CD4-positive, CD25-positive, alpha-beta regulatory T cell (primary cell): ENCODE measurements around the gene IQSEC1. TPM values are rescaled to one million over a fixed set of nuclear protein-coding genes. Genes with fewer than 3 reads are reported as not detected.

ENCODE experiments used
- ATAC-seq, 2 donors: fragments of 150-1000 bp; cut with Tn5 transposase; one replicate each; pipeline ENCODE4 v1.10.0; 2021; ENCODE audit warnings: low read depth in 2 of 2, moderate number of reproducible peaks in 2 of 2, moderate library complexity in 1 of 2
- DNase-seq, 3 donors: peaks; one replicate each; pipeline versions ENCODE4 v3.0.0 to v3.0.0-alpha.2; 2012 to 2022; ENCODE audit warnings: mixed read lengths in 1 of 3
- H3K27ac ChIP-seq: one replicate; pipeline ENCODE4 v1.7.0; 2013; ENCODE audit warnings: mild to moderate bottlenecking, low read length; ENCODE audit not compliant: insufficient read depth, poor library complexity, severe bottlenecking
- H3K27me3 ChIP-seq: one replicate; pipeline ENCODE4 v1.7.0; 2013; ENCODE audit warnings: low read length; ENCODE audit not compliant: control insufficient read depth, insufficient read depth
- H3K36me3 ChIP-seq: one replicate; pipeline ENCODE4 v1.7.0; 2013; ENCODE audit warnings: mild to moderate bottlenecking, low read length, moderate library complexity; ENCODE audit not compliant: control insufficient read depth, insufficient read depth
- H3K4me1 ChIP-seq: 2 replicates; pipeline ENCODE4 v1.7.0; 2013; ENCODE audit warnings: mild to moderate bottlenecking, low read length; ENCODE audit not compliant: insufficient read depth, control insufficient read depth, poor library complexity, severe bottlenecking
- H3K4me3 ChIP-seq: one replicate; pipeline ENCODE4 v1.7.0; 2013; ENCODE audit warnings: low read depth, mild to moderate bottlenecking, low read length, moderate library complexity
- H3K9me3 ChIP-seq, 2 experiments: 1 replicate in 1 of 2; 2 replicates in 1 of 2; pipeline ENCODE4 v1.7.0; 2013; ENCODE audit warnings: low read length in 2 of 2, mild to moderate bottlenecking in 1 of 2, moderate library complexity in 1 of 2; ENCODE audit not compliant: control insufficient read depth in 2 of 2
- H3K27ac Mint-ChIP-seq, 3 donors: one replicate each; pipeline ENCODE4 v1.8.0; 2020 to 2022; ENCODE audit warnings: mild to moderate bottlenecking in 3 of 3, mixed read lengths in 3 of 3, moderate library complexity in 2 of 3
- H3K27me3 Mint-ChIP-seq: one replicate; pipeline ENCODE4 v1.8.0; 2022; ENCODE audit warnings: mild to moderate bottlenecking, mixed read lengths
- H3K36me3 Mint-ChIP-seq: one replicate; pipeline ENCODE4 v1.8.0; 2020; ENCODE audit warnings: mixed read lengths
- H3K4me1 Mint-ChIP-seq, 4 donors: one replicate each; pipeline ENCODE4 v1.8.0; 2020 to 2022; ENCODE audit warnings: mixed read lengths in 4 of 4, mild to moderate bottlenecking in 1 of 4
- H3K4me3 Mint-ChIP-seq, 4 donors: one replicate each; pipeline ENCODE4 v1.8.0; 2020 to 2022; ENCODE audit warnings: mild to moderate bottlenecking in 4 of 4, mixed read lengths in 4 of 4, moderate library complexity in 3 of 4
- H3K9me3 Mint-ChIP-seq, 7 donors: one replicate each; pipeline ENCODE4 v1.8.0; 2020 to 2022; ENCODE audit warnings: mixed read lengths in 7 of 7, mild to moderate bottlenecking in 3 of 7, moderate library complexity in 2 of 7
- polyA plus RNA-seq, 4 donors: library from polyadenylated mRNA; unstranded; fragments of 300-500 nt; fragmentation: Illumina TruSeq; gene quantifications; one replicate each; pipeline ENCODE4 v1.2.3, GENCODE V29; 2021
- total RNA-seq: library from RNA; stranded (reverse); gene quantifications from one replicate; pipeline ENCODE4 v1.2.3, GENCODE V29; 2022

Gene IQSEC1
- total and polyA plus RNA-seq, 5 donors from 2014 or later = 17.7 to 131 (median 21.1) TPM

GRCh38 chr3:12894629-12895028 lies 178.6 kb downstream of the IQSEC1 start:
- H3K27me3 ChIP-seq = no peaks in the 10 kb centered on the region
- H3K9me3 Mint-ChIP-seq = no peaks in the 10 kb centered on the region
- H3K36me3 ChIP-seq = peaks cover 13% of the 10 kb centered on the region
- H3K4me1 ChIP-seq = peaks cover 9% of the 10 kb centered on the region
- no peak overlapping the region for H3K27ac ChIP-seq
- peak overlapping the region in 2 of 3 donors; percentile 40 to 88 for H3K27ac Mint-ChIP-seq
- H3K4me3 ChIP-seq = no peak overlapping the region
- H3K4me3 Mint-ChIP-seq = no peak overlapping the region
- H3K27me3 Mint-ChIP-seq = peaks cover 18% of the 10 kb centered on the region
- ATAC-seq (no peak), DNase-seq (no peak)
- peaks cover 9 to 11% (median 10%) of the 10 kb centered on the region in 4 donors for H3K4me1 Mint-ChIP-seq
- H3K36me3 Mint-ChIP-seq = peaks cover 2% of the 10 kb centered on the region
- H3K9me3 ChIP-seq = no peaks in the 10 kb centered on the region

GRCh38 chr3:12893852-12894251 lies 179.4 kb downstream of the IQSEC1 start:
- H3K27me3 Mint-ChIP-seq = peaks cover 22% of the 10 kb centered on the region
- H3K27me3 ChIP-seq = no peaks in the 10 kb centered on the region
- H3K4me1 ChIP-seq = peaks cover 9% of the 10 kb centered on the region
- H3K4me3 ChIP-seq = no peak overlapping the region
- H3K9me3 Mint-ChIP-seq = no peaks in the 10 kb centered on the region
- DNase-seq (no peak), ATAC-seq (no peak)
- H3K27ac Mint-ChIP-seq = peak overlapping the region in 1 of 3 donors; percentile 88
- H3K4me3 Mint-ChIP-seq = peak overlapping the region in 1 of 4 donors; percentile 27
- H3K9me3 ChIP-seq = no peaks in the 10 kb centered on the region
- no peak overlapping the region for H3K27ac ChIP-seq
- peaks cover 9 to 11% (median 10%) of the 10 kb centered on the region in 4 donors for H3K4me1 Mint-ChIP-seq
- peaks cover 8% of the 10 kb centered on the region for H3K36me3 ChIP-seq
- no peaks in the 10 kb centered on the region for H3K36me3 Mint-ChIP-seq

DNA sequence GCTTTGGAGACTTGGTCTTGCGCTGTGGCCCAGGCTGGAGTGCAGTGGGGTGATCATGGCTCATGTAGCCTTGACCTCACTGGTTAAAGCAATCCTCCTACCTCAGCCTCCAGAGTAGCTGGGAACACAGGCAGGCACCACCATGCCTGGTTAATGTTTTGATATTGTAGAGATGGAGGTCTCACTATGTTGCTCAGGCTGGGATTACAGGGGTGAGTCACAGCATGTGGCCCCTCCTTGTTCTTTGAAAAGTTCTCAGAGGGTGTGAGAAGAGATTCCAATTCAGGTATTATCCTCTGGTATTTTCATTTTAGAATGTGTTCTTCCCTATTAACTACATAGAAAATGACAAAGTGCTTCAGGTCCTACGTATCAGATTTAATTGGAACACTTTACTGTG lies 180.0 kb downstream of the IQSEC1 start:
- H3K4me3 Mint-ChIP-seq = no peak overlapping the region
- DNase-seq = no peak

GRCh38 chr3:12892840-12893189 lies 180.4 kb downstream of the IQSEC1 start:
- Histone ChIP-seq H3K9me3 (no peaks in the 10 kb centered on the region), H3K27me3 (no peaks in the 10 kb centered on the region), H3K4me3 (no peak overlapping the region), H3K4me1 (peaks cover 9% of the 10 kb centered on the region), H3K36me3 (peaks cover 5% of the 10 kb centered on the region), H3K27ac (no peak overlapping the region)
- no peak overlapping the region for H3K4me3 Mint-ChIP-seq
- ATAC-seq = no peak
- DNase-seq = no peak
- peak overlapping the region in 1 of 3 donors; percentile 54 for H3K27ac Mint-ChIP-seq
- H3K4me1 Mint-ChIP-seq = peaks cover 9 to 11% (median 10%) of the 10 kb centered on the region in 4 donors
- H3K36me3 Mint-ChIP-seq = no peaks in the 10 kb centered on the region
- H3K9me3 Mint-ChIP-seq = no peaks in the 10 kb centered on the region
- peaks cover 32% of the 10 kb centered on the region for H3K27me3 Mint-ChIP-seq

More for the DNA sequence above, 180.0 kb downstream of the IQSEC1 start:
- peak overlapping the region in 1 of 3 donors; percentile 54 for H3K27ac Mint-ChIP-seq
- Histone ChIP-seq H3K36me3 (peaks cover 5% of the 10 kb centered on the region), H3K4me1 (peaks cover 9% of the 10 kb centered on the region), H3K9me3 (no peaks in the 10 kb centered on the region), H3K27ac (no peak overlapping the region), H3K4me3 (no peak overlapping the region), H3K27me3 (no peaks in the 10 kb centered on the region)
- no peaks in the 10 kb centered on the region for H3K9me3 Mint-ChIP-seq
- H3K36me3 Mint-ChIP-seq = no peaks in the 10 kb centered on the region
- H3K4me1 Mint-ChIP-seq = peaks cover 9 to 11% (median 10%) of the 10 kb centered on the region in 4 donors
- ATAC-seq = no peak
- peaks cover 28% of the 10 kb centered on the region for H3K27me3 Mint-ChIP-seq

DNA sequence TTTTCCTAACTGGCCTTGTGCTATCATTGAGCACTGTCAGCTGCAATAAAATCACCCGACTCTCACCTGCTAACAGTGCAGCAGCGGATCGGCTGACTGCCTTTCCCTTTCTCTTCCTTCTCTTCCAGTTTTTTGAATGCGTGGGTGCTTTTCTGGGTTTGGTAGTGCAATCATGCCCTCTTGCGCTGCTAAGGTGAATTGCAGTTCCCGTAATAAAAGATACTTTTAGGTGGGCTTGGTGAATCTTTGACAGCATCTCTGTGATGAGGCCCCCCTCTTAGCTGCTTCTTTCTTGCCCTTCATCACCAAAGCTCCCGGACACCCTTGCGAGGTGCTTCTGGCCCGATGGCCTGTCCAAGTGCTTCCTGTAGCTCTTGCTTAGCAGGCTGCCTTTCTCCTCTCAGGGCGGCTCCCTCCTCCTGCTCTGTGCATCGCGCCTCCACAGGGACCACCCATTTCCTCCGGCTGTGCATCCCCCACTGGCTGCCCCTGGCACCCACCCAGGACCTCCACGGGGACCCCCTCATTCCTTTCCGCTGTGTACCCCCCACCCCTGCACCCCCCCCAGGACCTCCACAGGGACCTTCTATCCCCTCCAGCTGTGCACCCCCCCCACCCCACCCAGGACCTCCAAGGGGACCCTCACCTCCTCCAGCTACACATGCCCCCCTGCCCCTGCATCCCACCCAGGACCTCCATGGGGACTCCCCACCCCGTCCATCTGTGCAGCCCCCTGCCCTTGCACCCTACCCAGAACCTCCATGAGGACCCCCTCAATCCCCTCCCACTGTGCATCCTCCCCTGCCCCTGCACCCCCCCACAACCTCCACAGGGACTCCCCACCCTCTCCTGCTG lies 181.0 kb downstream of the IQSEC1 start:
- Mint-ChIP-seq H3K4me3 (peak overlapping the region in 2 of 4 donors; percentile 59 to 63), H3K27ac (peak overlapping the region in 1 of 3 donors; percentile 62), H3K4me1 (peaks cover 7 to 11% (median 9%) of the 10 kb centered on the region in 4 donors), H3K36me3 (no peaks in the 10 kb centered on the region), H3K27me3 (peaks cover 38% of the 10 kb centered on the region), H3K9me3 (no peaks in the 10 kb centered on the region)
- H3K9me3 ChIP-seq = no peaks in the 10 kb centered on the region
- peaks cover 2% of the 10 kb centered on the region for H3K27me3 ChIP-seq
- peak overlapping the region; percentile 62 for H3K4me3 ChIP-seq
- no peaks in the 10 kb centered on the region for H3K36me3 ChIP-seq
- peak in 2 of 3 donors; percentile 48 to 58 for DNase-seq
- ATAC-seq = peak; percentile 30 to 36
- peaks cover 9% of the 10 kb centered on the region for H3K4me1 ChIP-seq
- H3K27ac ChIP-seq = no peak overlapping the region

- peak overlapping the region; percentile 62 for H3K4me3 ChIP-seq
- H3K4me1 ChIP-seq = peaks cover 9% of the 10 kb centered on the region
- no peak for ATAC-seq
- H3K36me3 ChIP-seq = no peaks in the 10 kb centered on the region
- H3K27ac Mint-ChIP-seq = peak overlapping the region in 1 of 3 donors; percentile 62
- H3K9me3 ChIP-seq = no peaks in the 10 kb centered on the region
- no peaks in the 10 kb centered on the region for H3K36me3 Mint-ChIP-seq
- no peak overlapping the region for H3K27ac ChIP-seq
- no peak for DNase-seq
- peak overlapping the region in 2 of 4 donors; percentile 59 to 63 for H3K4me3 Mint-ChIP-seq
- H3K27me3 ChIP-seq = peaks cover 6% of the 10 kb centered on the region
- H3K4me1 Mint-ChIP-seq = peaks cover 5 to 15% (median 7%) of the 10 kb centered on the region in 4 donors
- H3K9me3 Mint-ChIP-seq = no peaks in the 10 kb centered on the region
- peaks cover 45% of the 10 kb centered on the region for H3K27me3 Mint-ChIP-seq
Observed at GRCh38 chr3:12891391-12891984, 181.7 kb downstream of the IQSEC1 start.

DNA sequence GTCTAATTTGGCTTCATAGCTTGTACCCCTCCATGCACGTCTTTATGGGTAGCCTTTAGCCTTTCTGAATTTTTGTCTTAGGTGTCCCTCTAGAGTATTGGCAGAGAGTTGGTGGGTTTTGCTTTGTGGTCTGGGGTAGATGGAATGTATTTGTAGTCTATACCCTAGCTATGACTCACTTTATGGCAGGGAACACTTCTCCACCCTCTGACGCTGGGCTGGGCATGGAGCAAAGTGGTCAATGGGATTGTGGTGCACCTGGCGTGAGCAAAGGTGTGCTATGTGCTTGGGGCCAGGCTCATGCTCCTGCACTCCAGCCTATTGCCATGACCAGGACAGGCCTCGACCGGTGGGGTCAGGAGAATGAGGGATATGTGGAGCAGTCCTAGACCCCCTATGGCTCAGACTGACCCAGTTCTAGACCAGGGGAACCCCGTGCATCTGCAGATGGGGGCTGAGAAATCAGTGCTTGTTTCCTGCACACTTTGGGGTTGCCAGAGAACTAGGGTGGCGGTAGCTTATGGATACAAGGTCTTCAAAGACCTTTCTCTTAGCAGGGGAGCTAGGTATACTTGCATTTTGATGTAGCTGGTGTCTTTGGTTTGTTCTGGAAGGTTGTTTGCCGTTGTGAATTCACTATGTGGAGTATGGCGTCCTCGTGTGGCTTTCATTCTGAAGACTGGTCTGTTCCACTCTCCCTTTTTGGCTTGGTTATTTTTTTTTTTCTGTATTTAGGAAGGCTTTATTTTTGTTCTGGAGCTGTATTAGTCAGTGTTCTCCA lies 182.4 kb downstream of the IQSEC1 start:
- no peak for ATAC-seq
- no peak for DNase-seq
- peaks cover 7% of the 10 kb centered on the region for H3K27me3 ChIP-seq
- Mint-ChIP-seq H3K27me3 (peaks cover 52% of the 10 kb centered on the region), H3K9me3 (no peaks in the 10 kb centered on the region), H3K36me3 (no peaks in the 10 kb centered on the region), H3K4me3 (no peak overlapping the region), H3K4me1 (peaks cover 5 to 22% (median 11%) of the 10 kb centered on the region in 4 donors), H3K27ac (no peak overlapping the region)
- no peaks in the 10 kb centered on the region for H3K36me3 ChIP-seq
- no peak overlapping the region for H3K27ac ChIP-seq
- H3K4me1 ChIP-seq = peaks cover 9% of the 10 kb centered on the region
- H3K4me3 ChIP-seq = no peak overlapping the region
- H3K9me3 ChIP-seq = no peaks in the 10 kb centered on the region
